GM12892 (cell line): ENCODE measurements around the gene EPHX1.

ENCODE experiments used
- POLR2A ChIP-seq: IDR thresholded peaks from 2 replicates; pipeline ENCODE4 v1.6.1; 2011; ENCODE audit warnings: low read depth, low read length, control low read depth
- POLR2AphosphoS5 ChIP-seq: IDR thresholded peaks from 2 replicates; pipeline ENCODE4 v1.6.1; 2011; ENCODE audit warnings: low read depth, low read length, control low read depth
- TAF1 ChIP-seq: IDR thresholded peaks from 2 replicates; pipeline ENCODE4 v1.6.1; 2011; ENCODE audit warnings: low read depth, mild to moderate bottlenecking, control low read depth, low read length, borderline replicate concordance

GRCh38 chr1:225859151-225859550 lies 49.2 kb downstream of the EPHX1 start:
- TF ChIP-seq POLR2AphosphoS5 (no peak), TAF1 (no peak), POLR2A (no peak)
